BE2C (cell line): Measurements from ENCODE around the gene MYO5B.

Experiments
- DNase-seq: peaks from one replicate; pipeline ENCODE4 v3.0.0-alpha.2; 2020
- H3K27me3 ChIP-seq: fragments of 250-450 bp; sonication (Bioruptor Pico); 2 replicates; pipeline ENCODE4 v1.5.1; 2020; ENCODE audit warnings: mild to moderate bottlenecking
- H3K36me3 ChIP-seq: fragments of 250-450 bp; sonication (Bioruptor Pico); 2 replicates; pipeline ENCODE4 v1.5.1; 2020; ENCODE audit warnings: mild to moderate bottlenecking
- H3K4me1 ChIP-seq: fragments of 250-450 bp; sonication (Bioruptor Pico); 2 replicates; pipeline ENCODE4 v1.5.1; 2020
- H3K4me3 ChIP-seq: 2 replicates; pipeline ENCODE4 v1.5.1; 2011; ENCODE audit warnings: low read depth, low read length
- H3K9me3 ChIP-seq: fragments of 250-450 bp; sonication (Bioruptor Pico); 2 replicates; pipeline ENCODE4 v1.5.1; 2020
- TF ChIP-seq, protein P1 (sequence below): IDR thresholded peaks from 2 replicates; pipeline ENCODE4 v1.5.1; 2012; ENCODE audit warnings: mild to moderate bottlenecking, low read depth, low read length

The MYO5B gene

DNA sequence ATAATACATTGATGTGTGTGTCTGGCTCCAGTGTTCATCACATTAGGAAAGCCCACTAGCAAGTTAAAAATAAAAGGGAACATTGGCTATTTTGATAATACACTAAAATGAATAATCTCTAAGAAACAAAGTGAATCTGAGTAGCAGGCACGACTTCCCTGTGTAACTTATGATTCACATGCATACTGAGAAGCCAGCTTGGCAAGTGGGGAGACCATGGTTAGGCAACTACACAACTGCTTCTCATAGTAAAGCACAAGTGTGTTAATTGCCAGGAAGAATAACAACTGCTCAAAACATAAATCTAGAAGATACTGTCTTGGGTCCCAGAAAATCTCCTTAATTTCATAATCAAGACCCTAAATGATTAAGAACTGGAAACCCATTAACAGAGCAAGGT is 4.0 kb downstream of the MYO5B start:
- TF ChIP-seq, protein P1, sequence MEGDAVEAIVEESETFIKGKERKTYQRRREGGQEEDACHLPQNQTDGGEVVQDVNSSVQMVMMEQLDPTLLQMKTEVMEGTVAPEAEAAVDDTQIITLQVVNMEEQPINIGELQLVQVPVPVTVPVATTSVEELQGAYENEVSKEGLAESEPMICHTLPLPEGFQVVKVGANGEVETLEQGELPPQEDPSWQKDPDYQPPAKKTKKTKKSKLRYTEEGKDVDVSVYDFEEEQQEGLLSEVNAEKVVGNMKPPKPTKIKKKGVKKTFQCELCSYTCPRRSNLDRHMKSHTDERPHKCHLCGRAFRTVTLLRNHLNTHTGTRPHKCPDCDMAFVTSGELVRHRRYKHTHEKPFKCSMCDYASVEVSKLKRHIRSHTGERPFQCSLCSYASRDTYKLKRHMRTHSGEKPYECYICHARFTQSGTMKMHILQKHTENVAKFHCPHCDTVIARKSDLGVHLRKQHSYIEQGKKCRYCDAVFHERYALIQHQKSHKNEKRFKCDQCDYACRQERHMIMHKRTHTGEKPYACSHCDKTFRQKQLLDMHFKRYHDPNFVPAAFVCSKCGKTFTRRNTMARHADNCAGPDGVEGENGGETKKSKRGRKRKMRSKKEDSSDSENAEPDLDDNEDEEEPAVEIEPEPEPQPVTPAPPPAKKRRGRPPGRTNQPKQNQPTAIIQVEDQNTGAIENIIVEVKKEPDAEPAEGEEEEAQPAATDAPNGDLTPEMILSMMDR, result no peak
- H3K4me3 ChIP-seq, result no peak overlapping the region
- peaks cover 28% of the 10 kb centered on the region for H3K27me3 ChIP-seq
- H3K9me3 ChIP-seq, result no peaks in the 10 kb centered on the region
- no peaks in the 10 kb centered on the region for H3K4me1 ChIP-seq
- no peaks in the 10 kb centered on the region for H3K36me3 ChIP-seq
- DNase-seq, result no peak

DNA sequence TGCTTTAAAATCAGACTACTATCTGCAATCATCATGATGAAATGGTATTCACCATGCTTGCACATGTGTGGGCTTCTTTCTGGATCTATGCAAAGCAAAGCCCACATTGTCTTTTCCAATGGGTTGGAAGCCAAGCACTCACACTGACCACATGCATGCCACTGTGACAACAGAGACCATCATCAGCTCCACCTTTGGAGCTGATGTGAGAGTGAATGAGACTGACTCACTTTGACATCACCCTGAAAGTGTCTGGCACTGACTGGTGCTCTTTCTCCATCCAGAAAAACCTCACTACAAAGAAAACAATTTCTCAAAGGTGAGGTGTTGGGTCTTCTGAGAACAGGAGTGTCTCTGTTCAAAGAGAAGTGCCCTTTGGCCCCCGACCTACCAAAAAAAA is 4.7 kb downstream of the MYO5B start:
- no peak for DNase-seq
- Histone ChIP-seq H3K36me3 (no peaks in the 10 kb centered on the region), H3K9me3 (no peaks in the 10 kb centered on the region), H3K4me1 (no peaks in the 10 kb centered on the region), H3K4me3 (no peak overlapping the region), H3K27me3 (peaks cover 23% of the 10 kb centered on the region)
- TF ChIP-seq, protein P1, result no peak

DNA sequence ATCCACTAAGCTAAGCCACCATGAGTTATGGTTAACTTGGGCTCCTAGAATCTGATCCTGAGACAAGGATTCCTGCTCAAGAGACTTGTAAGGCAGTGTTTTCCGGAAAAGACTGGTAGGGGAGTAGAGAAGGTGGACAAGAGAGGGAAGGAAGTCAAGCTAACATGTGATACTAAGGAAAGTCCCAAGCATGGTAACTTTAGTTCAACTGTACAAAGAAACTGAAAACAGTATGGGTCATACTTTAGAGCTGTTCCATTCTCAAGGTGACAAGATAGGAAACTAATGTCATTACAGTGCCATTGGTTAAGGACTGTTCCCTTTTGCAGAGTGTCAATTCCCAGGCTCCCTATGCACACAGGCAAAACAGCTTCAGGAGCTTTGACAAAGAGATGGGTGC is 5.8 kb downstream of the MYO5B start:
- TF ChIP-seq, protein P1, result no peak
- Histone ChIP-seq H3K4me1 (no peaks in the 10 kb centered on the region), H3K4me3 (no peak overlapping the region), H3K36me3 (no peaks in the 10 kb centered on the region), H3K9me3 (no peaks in the 10 kb centered on the region), H3K27me3 (peaks cover 12% of the 10 kb centered on the region)
- no peak for DNase-seq

DNA sequence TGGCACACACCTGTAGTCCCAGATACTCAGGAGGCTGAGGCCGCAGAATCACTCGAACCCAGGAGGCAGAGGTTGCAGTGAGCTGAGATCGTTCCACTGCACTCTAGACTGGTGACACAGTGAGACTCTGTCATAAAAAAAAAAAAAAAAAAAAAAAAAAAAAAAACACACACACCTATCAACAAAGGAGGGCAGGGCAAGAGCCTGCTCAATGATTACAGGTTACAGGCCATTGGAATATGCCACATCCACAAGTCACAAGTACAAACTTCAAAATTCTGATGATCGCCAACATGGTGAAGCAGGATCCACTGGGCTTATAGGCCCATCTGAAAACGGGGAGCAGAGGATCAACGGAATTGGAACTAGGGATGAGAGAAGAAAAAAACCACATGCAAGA is 6.3 kb downstream of the MYO5B start:
- Histone ChIP-seq H3K4me1 (no peaks in the 10 kb centered on the region), H3K9me3 (no peaks in the 10 kb centered on the region), H3K4me3 (no peak overlapping the region), H3K27me3 (peaks cover 7% of the 10 kb centered on the region), H3K36me3 (no peaks in the 10 kb centered on the region)
- DNase-seq, result no peak
- TF ChIP-seq, protein P1, result no peak

DNA sequence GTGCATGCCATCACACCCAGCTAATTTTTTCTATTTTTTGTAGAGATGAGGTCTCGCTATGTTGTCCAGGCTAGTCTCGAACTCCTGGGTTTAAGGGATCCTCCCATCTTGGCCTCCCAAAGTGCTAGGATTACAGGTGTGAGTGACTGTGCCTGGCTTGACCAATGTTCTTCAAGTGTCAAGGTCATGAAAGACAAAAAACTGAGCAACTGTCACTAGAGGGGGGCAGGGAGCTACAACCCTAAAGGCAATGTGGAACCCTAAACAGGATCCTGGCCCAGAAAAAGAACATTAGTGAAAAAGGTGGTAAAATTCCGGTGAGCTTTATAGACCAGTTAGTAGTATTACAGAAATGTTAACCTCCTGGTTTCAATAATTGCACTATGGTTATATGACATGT is 7.3 kb downstream of the MYO5B start:
- no peak for DNase-seq
- TF ChIP-seq, protein P1, result no peak
- Histone ChIP-seq H3K9me3 (no peaks in the 10 kb centered on the region), H3K4me1 (no peaks in the 10 kb centered on the region), H3K36me3 (no peaks in the 10 kb centered on the region), H3K4me3 (no peak overlapping the region), H3K27me3 (no peaks in the 10 kb centered on the region)

DNA sequence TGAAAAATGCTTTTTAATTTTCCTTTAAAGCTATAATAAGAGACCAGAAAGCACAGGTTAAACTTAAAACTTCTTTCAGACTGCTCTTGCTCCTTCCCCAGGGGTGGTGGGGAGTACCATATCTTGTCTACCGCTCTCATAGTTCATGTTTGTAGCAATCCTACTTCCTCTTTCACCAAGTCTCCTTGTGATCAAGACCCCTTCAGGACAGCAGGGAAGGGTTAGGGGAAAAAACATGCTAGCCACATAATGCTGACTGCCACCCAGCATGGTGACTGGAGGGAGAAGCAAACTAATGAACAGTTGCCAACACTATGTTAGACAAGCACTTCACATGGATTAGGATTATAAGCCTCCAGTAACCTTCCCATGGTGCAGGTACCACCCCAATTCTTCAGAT is 8.6 kb downstream of the MYO5B start:
- Histone ChIP-seq H3K36me3 (no peaks in the 10 kb centered on the region), H3K9me3 (no peaks in the 10 kb centered on the region), H3K4me1 (no peaks in the 10 kb centered on the region), H3K27me3 (no peaks in the 10 kb centered on the region), H3K4me3 (no peak overlapping the region)
- TF ChIP-seq, protein P1, result no peak
- no peak for DNase-seq
